Measurements from ENCODE around the gene DDX60.
"Not testable (repeated sequence)": the region's sequence is repeated elsewhere in the genome, so short reads cannot be mapped to it uniquely, and the experiment has no call there.

The DDX60 gene

DNA sequence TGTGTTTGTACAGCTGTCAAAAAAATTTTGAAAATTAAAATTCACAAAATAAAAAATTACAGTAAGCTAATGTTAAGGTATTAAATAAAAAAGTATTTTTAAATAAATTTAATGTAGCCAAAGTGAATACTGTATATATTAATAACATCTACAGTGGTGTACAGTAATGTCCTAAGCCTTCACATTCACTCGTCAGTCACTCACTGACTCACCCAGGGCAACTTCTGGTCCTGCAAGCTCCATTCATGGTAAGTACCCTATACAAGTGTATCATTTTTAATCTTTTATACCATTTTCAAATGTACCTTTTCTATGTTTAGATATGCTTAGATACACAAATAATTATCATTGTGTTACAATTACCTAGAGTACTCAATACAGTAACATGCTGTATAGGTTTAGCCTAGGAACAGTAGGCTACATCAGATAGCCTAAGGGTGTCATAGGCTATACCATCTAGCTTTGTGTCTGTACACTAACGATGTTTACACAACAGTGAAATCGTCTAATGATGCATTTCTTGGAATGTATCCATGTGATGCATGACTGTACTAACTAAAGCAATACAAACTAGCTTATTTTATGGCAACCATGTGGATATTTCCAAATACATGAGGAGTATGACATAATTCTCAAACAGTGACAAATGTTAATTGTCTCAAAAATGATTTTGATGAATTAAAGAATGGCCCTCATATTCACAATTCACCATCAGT is 13.7 kb downstream of the DDX60 start:
- no peak for DNase-seq (ENCODE audit: low read depth in 2 of 2)

DNA sequence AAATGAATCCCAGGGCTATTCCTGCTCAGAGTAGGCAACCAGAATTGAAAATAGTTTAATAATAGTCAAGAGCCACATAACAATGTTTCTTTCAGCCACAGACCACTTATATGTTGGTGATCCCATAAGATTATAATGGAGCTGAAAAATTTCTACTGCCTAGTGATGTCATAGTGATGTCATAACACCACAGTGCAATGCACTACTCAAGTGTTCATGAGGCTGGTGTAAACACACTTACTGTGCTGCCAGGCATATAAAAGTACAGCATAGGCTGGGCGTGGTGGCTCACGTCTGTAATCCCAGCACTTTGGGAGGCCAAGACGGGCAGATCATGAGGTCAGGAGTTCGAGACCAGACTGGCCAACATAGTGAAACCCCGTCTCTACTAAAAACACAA is 15.1 kb downstream of the DDX60 start:
- not testable (repeated sequence) for DNase-seq (ENCODE audit: low read depth in 2 of 2)

DNA sequence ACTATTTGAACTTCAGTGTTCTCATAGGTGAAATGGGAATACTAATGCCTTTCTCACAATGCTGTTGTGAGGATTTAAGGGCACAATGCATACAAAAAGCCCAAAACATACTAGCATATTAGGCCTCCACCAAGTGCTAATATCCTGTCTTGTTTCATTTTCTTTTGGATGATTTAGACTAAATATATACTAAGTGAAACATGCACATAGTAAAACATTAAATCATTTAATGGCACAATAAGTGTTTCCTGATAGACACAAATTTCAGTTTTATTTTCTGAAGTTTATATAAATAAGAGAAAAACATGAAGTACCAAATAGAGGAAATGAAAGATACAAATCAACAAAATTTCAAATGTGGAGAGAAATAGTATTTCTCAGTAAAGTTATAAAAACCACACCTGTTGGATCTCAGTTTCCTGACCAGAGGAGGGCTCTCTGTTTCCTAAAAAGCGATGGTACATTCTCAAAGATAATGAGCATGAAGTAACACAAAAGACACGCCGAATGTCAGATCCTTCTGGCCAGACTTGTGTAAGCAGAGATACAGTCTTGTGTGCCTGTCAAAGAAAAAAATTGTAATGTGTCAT is 25.1 kb downstream of the DDX60 start:
- DNase-seq (ENCODE audit: low read depth in 2 of 2) = no peak

DNA sequence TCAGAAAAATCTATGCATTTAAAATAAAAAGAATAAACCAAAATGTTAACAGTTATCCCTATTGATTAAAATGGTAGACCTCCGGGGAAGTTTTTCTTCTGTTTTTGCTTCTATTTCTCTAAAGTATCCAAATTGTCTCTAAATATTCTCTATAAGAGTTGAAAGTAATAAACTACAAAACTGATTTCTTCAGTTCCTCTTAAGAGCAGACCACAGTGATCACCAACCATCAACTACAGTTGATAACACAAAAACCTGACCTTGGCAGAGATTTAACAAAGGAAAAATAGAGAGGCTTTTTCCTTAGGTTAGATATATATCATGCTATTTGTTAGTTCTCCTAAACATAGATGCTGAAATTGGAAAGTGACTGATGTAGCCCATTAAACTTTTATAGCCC is 27.3 kb downstream of the DDX60 start:
- no peak for DNase-seq (ENCODE audit: low read depth in 2 of 2)

DNA sequence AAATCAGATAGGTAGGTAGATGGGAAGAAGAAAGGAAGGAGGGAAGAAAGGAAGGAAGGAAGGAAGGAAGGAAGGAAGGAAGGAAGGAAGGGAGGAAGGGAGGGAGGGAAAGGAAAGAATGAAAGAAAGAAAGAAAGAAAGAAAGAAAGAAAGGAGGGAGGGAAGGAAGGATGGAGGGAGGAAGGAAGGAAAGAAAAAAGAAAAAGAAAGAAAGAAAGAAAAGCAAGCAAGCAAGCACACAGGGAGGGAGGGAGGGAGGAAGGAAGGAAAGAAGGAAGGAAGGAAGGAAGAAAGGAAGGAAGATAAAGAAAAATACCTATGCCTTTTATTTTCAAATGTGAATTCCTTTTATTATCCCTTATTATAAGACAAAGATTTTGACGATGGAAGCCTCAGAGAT is 32.7 kb downstream of the DDX60 start:
- DNase-seq (ENCODE audit: low read depth in 2 of 2) = not testable (repeated sequence)

DNA sequence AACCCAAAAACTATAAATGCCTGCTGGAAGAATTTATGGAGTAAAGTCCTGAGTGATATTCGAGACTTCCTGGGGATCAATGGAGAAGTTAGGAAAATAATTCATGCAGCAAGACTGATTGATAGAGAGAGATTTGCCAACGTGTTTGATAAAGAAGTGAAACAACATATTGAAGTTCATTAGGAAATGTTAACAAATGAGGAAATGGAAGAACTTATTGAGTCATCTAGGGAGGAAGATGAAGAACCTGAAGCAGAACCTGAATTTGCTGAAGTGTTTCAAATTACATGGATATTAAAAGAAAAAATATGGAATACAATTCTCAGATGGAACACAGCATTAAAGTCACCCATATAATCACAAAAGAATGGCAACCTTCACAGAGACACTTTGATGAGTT is 39.0 kb downstream of the DDX60 start:
- no peak for DNase-seq (ENCODE audit: low read depth in 2 of 2)

DNA sequence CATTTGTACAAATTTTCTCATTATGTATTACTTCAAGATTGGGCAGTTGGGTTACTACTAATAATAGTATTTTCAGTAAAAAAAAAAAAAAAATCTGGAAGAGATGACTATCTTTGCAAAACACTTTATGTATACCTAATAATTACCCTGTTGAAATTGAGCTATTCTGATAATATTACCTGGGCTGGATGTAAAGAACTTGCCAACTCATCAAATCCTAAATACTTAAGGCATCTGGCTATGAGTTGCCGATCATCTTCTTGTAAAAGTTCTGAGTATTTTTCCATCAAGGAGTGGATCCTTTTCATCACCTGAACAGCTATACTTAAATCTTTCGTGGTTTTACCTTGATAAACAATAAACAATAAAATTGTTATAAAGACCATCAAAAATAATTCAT is 42.7 kb downstream of the DDX60 start:
- no peak for DNase-seq (ENCODE audit: low read depth in 2 of 2)

DNA sequence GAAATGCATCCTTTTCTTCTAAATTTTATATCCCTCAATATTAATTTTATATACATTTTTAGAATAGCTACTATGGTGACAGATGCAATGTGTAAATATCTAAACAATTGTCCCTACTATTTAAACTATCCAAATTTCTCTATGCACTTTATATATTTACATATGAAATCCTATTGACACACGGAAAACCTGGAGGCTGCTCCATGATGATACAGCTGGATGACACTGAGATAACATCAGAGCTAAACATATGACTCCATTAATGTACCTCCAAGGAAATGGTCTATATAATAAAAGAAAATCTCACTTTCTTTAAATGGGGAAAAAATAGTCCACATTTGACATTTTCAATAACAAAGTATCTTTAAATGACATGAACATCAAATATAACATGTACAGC is 43.7 kb downstream of the DDX60 start:
- no peak for DNase-seq (ENCODE audit: low read depth in 2 of 2)

DNA sequence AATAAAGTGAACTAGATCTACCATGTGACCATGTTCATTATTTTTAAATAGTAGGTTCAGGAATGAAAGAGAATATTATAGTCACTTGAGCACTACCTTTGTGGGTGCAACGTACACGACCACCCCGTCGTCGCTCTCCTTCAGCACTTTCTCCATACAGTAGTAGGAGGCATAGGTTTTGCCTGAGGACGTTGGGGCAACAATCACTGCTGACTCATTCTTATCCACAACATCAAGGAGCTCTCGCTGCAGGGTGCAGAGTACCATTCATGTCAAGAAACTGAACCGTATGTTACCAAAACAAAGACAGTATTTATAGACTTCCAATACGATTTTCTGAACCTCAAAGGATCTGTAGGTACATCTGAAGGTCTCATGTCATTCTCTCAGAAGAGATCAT is 44.7 kb downstream of the DDX60 start:
- no peak for DNase-seq (ENCODE audit: low read depth in 2 of 2)

DNA sequence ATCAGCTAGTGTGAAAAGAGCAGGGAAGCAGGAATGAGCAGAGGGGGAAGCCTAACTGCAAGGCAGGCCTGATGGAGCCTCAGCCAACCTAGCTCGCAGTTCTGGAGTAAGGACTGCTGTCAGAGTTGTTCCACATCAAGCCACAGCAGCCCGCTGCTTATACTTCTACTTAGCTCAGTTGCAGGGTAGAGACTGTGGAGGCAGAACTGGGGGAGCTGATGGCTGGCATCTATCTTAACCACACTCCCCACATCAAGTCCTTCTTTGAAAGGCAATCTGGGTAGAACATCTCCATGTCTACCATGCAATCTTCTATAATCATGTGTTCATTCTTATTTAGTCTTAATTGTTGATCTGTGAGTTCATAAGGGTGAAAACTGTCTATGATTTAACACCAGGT is 46.1 kb downstream of the DDX60 start:
- DNase-seq (ENCODE audit: low read depth in 2 of 2) = no peak

DNA sequence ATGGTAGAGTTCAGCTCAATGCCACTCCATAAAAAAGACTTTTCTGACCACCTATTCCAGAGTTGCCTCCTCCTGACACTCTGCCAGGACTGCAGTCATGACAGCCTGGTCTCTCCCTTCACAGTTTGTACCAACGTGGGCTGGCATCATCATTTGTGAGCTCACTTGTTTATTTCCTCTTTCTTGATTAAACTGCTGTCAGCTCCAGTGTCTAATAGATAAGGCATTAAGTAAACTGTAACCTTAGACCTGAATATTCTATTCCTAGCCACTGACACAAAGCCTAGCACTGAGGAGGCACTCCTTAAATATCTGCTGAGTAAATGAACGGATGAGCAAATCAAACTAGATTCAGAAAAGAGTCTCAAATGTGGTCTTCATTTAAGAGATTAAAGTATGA is 48.7 kb downstream of the DDX60 start:
- no peak for DNase-seq (ENCODE audit: low read depth in 2 of 2)

DNA sequence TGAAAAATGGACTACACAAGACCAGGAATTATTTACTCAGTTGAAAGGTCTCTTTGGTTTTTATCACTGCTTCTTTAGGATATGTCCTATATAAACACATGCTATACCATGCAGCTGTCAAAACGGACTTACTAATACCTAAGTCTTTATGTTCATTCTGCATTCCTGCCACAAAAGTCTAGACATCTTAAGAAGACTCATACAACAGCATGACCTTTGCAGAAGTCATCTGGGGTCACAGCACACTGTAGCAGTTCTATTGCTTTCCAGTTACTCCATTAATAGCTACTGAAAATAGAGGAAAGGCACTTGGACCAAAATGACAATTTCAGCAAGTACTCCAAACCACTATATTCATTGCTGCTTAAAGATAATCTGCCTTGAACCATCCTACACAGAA is 53.2 kb downstream of the DDX60 start:
- no peak for DNase-seq (ENCODE audit: low read depth in 2 of 2)

DNA sequence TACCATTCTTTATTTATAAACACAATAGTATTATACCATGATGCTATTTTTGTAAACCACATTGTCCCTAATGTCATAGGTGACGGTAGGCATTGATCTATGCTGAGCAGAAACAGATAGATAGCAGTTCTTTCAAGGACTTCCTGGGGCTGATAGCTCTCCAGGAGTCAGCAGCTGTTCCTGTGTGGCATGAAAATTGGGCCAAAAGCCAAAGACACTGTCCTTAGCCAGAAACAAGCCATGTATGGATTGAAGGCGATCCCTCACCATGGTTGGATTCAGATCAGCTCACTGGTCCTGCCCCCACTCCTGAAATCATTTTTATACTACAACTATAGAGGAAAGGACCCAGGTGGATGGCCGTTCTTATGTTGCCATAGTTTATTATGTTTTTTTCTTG is 53.6 kb downstream of the DDX60 start:
- DNase-seq (ENCODE audit: low read depth in 2 of 2) = no peak

DNA sequence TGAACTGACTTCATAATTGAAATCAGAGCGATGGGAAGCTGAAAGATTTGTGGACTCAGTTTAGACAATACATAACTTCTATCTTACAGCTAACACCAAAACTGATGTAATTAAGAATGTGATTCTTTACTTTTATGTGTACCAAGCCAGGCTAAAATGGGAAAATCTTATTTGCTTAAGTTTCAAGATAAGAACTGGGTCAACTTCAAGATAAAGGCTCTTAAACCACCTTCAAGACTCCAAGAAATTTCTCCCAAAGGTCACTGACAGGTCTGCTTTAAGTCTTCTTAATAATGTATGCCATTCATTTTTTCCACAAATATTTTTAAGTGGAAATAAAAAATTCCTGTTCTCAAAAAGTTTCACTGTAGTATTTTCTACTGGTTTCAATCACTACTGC is 55.5 kb downstream of the DDX60 start:
- no peak for DNase-seq (ENCODE audit: low read depth in 2 of 2)

DNA sequence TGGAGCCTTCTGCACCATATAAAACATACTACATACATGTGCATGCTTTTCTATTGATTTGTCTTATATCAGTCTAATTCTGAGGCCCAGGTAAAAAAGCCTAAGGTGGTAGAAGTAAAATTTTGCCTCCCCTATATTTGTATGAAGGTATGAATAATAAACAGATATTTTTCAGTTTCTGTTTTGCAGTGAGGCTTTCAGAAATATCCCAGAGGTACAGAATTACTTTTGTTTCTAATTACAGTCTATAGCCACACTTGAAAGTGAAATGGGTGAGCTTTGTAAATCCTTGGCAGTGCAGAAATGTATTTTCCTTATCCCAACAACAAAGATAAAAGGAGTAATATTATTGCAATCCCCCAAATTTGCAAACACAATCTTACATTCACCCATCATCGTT is 59.5 kb downstream of the DDX60 start:
- DNase-seq (ENCODE audit: low read depth in 2 of 2) = no peak

DNA sequence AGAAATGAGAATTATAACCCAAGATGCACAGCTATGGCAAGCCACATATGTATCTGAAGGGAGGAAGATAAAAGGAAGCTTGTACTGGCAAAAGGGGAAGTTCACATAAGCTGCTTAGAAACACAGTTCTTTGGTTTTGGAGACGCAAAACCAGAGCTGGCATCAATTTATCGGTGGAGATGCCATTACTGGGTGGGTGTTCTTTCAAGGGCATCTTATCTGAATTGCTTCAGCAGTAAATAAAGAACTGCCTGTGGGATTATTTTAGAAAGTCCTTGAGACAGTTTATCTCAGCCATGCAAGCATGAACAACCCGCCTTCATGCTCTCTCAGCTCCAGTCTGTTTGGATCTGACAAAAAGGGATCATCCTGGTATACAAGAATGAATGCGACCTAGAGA is 60.8 kb downstream of the DDX60 start:
- no peak for DNase-seq (ENCODE audit: low read depth in 2 of 2)

DNA sequence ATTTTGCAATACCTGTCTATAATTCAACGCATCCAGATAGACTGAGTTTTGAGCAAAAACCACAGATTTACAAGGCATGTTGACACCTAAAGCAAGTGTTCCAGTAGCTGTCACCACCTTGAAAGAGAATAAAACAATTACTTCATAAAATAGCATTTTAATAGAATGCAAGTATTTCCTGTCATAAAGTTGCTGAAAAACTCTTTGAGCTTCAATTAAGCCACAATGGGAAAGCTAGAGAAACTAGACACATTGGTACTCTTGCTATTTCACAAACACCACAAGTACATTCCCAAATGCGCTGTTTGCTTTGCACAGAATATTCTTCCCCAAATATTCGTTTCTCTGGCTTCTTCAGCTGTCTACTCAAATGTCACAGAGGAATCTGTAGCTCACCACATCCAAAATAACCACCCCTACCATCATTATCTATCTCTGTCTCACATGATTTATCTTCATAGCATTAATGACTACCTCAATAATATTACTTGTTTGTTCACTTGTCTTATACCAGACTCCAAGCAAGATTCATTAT is 70.3 kb downstream of the DDX60 start:
- DNase-seq (ENCODE audit: low read depth in 2 of 2) = no peak

DNA sequence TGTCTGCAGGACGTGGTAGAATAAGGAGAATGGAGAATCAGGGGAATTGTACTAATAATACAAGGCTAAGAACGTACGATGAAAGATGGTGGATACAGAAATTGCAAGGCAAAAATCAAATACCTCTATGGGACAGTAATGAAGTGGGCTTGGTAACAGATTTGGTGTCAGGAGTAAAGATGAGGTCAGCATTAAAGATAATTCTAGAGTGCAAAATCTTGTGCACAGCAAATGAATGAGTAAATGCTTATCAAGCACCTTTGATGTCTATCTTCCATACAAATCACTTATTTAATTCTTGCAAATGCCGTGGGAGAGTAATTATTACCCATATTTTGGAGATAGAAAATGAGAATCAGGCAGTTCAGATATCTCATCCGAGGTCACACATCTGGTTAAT is 70.9 kb downstream of the DDX60 start:
- no peak for DNase-seq (ENCODE audit: low read depth in 2 of 2)

DNA sequence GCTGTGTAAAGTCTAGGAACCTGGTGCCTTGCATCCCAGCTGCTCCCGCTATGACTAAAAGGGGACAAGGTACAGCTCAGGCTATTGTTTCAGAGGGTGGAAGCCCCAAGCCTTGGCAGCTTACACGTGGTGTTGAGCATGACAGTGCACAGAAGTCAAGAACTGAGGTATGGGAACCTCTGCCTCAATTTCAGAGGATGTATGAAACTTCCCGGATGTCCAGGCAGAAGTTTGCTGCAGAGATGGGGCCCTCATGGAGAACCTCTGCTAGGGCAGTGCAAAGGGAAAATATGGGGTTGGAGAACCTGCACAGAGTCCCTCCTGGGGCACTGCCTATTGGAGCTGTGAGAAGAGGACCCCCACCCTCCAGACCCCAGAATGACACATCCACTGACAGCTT is 76.6 kb downstream of the DDX60 start:
- DNase-seq (ENCODE audit: low read depth in 2 of 2) = no peak

DNA sequence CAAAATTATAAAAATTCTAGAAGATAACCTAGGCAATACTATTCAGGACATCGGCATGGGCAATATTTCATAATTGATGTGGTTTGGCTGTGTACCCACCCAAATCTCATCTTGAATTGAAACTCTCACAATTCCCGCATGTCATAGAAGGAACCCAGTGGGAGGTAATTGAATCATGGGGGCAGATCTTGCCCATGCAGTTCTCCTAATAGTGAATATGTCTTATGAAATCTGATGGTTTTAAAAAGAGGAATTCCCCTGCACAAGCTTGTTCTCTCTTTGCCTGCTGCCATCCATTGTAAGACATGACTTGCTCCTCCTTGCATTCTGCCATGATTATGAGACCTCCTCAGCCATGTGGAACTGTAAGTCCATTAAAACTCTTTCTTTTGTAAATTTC is 77.7 kb downstream of the DDX60 start:
- DNase-seq (ENCODE audit: low read depth in 2 of 2) = no peak

DNA sequence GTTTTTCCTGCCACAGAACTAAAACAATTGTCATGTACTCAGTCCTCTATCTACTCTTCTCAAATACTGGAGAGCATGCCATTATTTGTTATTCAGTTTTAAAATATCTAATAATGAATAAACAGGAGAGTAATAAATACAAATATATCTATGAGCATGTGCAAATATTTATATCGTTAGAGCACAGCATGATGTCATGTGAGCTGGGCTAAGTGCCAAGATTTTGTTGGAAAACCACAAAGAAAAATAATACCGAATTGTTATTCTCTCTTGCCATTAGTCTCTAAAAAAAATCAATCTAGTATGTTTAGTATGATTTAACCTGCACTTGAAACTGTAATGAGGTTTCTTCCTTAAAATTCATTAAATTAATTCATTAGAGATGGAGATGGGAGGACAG is 97.3 kb downstream of the DDX60 start:
- no peak for DNase-seq (ENCODE audit: low read depth in 2 of 2)

DNA sequence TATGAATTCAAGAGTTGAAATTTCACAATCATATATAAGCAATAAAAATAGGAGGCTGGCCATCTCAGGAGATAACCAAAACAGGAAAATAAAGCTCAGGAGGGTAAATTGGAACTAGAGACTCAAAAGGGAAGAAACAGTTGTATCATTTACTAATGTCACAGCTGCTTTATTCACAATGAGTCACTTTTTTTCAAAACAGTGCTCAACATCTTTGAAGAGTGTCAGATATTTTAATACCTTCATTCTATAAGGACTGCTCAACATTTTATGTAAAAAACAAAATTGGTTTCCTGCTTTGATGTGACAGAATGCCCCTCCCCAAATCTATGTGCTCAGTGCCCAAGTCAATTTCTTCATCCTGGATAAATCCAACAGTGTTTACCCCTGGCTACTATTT is 97.7 kb downstream of the DDX60 start:
- no peak for DNase-seq (ENCODE audit: low read depth in 2 of 2)

DNA sequence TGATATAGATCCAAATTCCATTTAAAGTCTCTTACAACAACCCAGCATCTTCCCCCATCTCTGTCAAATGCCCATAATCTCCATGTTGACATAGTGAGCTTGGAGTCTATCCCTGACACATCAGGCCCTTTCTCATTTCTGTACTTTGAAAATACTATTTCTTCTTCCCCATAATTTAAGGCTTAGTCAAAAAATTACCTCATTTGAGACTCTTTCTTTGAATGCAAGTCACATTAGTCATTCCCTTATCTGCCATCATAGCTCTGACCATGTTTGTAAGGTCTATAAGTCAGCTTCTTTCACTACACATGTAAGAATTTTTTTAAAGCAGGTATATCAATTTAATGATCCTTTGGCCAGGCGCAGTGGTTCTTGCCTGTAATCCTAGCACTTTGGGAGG is 99.9 kb downstream of the DDX60 start:
- DNase-seq (ENCODE audit: low read depth in 2 of 2) = no peak

DNA sequence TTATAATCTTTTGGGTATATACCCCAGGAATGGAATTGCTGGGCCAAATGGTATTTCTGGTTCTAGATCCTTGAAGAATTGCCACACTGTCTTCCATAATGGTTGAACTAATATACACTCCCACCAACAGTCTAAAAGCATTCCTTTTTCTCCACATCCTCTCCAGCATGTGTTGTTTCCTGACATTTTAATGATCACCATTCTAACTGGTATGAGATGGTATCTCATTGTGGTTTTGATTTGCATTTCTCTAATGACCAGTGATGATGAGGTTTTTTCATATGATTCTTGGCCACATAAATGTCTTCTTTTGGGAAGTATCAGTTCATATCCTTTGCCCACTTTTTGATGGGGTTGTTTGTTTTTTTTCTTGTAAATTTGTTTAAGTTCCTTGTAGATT is 105.0 kb downstream of the DDX60 start:
- not testable (repeated sequence) for DNase-seq (ENCODE audit: low read depth in 2 of 2)
